ENCODE results near the gene POU2F1. TPM values are rescaled to one million over a fixed set of nuclear protein-coding genes. Genes with fewer than 3 reads are reported as not detected.

Gene POU2F1
- total and polyA plus RNA-seq, 2 experiments from 2014 or later: 38.8 to 66.1 TPM

Other genes starting within 250 kb of the POU2F1 start
- 1.0 and 2.4 TPM in 2 replicates for gene ILDR2, start 245.3 kb upstream of the POU2F1 start, total RNA-seq (2014; rRNA removed; shearing (Covaris generic))
- 0.12 and 0.27 TPM in 2 replicates for gene ILDR2, start 245.3 kb upstream of the POU2F1 start, polyA plus RNA-seq (2016; fragmentation: Nextera tagmentation; extraction: Ambion mirVana)
- gene MAEL, start 231.6 kb upstream of the POU2F1 start, total RNA-seq (2014; rRNA removed; shearing (Covaris generic)): 0.35 and 0.76 TPM in 2 replicates
- 0.66 and 0.95 TPM in 2 replicates for gene MAEL, start 231.6 kb upstream of the POU2F1 start, polyA plus RNA-seq (2016; fragmentation: Nextera tagmentation; extraction: Ambion mirVana)
- 0.28 TPM in 1 of 2 replicates, not detected in the other for gene GPA33, start 130.5 kb upstream of the POU2F1 start, total RNA-seq (2014; rRNA removed; shearing (Covaris generic))
- 0.09 and 0.10 TPM in 2 replicates for gene GPA33, start 130.5 kb upstream of the POU2F1 start, polyA plus RNA-seq (2016; fragmentation: Nextera tagmentation; extraction: Ambion mirVana)
- 0.08 and 0.17 TPM in 2 replicates for gene STYXL2, start 126.8 kb upstream of the POU2F1 start, total RNA-seq (2014; rRNA removed; shearing (Covaris generic))
- gene STYXL2, start 126.8 kb upstream of the POU2F1 start, polyA plus RNA-seq (2016; fragmentation: Nextera tagmentation; extraction: Ambion mirVana): 0.23 and 0.40 TPM in 2 replicates